GM18907 (cell line): ENCODE results near the gene PTPRM.
"Not testable (repeated sequence)": the region's sequence is repeated elsewhere in the genome, so short reads cannot be mapped to it uniquely, and the experiment has no call there.

Source experiments
- ATAC-seq: cut with Tn5 transposase; IDR thresholded peaks from one replicate; pipeline ENCODE4 v1.9.1; 2021; ENCODE audit warnings: mild to moderate bottlenecking, moderate library complexity; ENCODE audit not compliant: unreplicated experiment

Gene PTPRM

DNA sequence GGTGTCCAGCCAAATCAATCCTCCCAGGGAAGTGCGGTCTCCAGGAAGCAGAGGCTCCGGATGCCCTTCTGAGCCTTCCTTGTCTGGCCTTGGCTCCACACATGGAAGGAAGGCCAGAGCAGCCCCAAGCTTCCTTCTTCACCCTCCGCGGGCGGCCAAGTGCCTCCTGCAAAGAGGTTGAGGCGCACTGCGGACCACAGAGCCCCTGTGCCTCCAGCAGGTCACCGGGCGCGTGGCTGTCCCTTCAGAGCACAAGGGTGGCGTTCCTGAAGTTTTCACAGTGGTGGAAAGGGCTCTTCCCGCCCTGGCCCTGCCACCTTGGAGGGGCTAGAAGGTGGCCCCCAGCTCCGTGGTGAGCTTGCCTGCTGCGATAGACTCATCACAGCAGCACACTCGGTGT lies 866.2 kb downstream of the PTPRM start:
- ATAC-seq, result no peak

DNA sequence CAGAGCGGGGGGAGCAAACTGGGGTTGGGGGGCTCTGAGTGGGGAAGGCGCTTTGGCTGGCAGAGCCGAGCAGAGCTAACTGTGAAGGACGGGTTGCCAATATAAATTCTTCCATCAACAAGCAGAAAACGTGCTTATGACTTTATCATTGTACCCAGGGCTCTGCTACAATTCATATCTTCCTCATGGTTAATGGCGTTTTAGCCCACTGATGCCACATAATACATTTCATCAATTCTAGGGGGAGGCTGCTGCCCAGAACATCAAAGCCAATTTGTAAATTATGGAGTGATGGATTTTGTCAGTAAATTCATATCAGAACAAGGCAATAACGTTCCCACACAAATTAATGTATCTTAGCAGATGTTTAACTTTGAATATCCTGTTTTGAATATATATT lies 866.7 kb downstream of the PTPRM start:
- no peak for ATAC-seq

DNA sequence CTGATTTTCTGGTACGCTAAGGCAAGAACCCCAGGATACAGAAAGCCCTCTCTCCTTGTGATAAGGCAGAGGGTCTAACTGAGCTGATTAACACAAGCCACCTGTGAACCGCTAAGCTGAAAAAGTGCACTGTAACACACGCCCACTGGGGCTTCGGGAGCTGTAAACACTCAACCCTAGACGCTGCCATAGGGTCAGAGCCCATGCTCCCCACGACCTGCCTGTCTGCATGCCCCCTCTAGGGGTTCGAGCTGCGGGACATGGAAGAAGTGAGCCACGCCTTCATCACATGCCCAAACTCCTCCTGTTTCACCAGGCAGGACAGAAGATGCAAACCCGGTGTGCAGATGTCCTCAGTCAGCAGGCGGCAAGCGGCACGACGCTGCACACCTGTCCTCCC lies 868.3 kb downstream of the PTPRM start:
- no peak for ATAC-seq

DNA sequence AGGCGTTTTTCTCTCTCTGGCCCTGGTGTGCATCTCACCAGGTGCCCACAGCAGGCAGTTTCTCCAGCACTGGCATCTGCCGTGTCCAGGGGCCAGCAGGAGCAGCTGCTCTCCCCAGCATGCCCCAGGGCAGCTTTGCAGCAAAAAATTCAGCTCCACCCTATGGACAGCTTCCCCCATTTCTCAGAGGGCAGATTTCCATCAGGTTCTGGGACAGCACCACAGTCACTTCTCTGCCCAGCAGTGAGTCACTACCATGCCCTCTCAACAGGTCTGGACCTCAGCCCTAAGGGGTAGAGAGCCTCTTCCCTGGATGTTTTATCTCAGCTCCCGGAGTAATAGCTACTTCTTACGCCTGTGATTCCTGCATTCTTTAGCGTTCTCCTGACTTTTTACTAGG lies 871.9 kb downstream of the PTPRM start:
- ATAC-seq, result no peak

DNA sequence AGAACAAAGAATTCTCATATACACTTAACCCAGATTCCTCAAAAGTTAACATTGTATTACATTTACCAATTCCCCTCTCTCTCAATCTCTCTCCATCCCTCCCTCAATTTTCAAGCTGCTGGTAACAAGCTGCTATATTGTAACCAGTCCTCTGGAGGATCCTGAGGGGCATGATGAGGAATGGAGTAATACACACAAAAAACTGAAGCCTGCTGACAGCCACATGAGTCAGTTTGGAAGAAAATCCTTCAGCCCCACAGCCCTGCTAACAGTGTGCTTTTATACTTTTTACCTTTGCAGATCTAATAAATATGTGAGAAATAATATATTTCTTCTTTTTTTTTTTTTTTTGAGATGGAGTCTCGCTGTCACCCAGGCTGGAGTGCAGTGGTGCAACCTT lies 876.4 kb downstream of the PTPRM start:
- ATAC-seq, result no peak

DNA sequence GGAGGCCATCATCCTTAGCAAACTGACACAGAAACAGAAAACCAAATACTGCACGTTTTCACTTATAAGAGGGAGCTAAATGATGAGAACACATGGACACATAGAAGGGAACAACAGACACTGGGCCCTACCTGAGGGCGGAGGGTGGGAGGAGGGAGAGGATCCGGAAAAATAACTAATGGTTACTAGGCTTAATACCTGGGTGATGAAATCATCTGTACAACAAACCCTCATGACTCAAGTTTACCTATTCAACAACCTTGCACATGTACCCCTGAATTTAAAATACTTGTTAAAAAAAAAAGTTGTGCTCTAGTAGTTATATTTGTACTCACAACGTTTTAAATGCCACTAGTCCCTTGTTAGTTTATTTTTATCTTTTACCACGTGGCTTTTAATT lies 879.8 kb downstream of the PTPRM start:
- ATAC-seq, result not testable (repeated sequence)

DNA sequence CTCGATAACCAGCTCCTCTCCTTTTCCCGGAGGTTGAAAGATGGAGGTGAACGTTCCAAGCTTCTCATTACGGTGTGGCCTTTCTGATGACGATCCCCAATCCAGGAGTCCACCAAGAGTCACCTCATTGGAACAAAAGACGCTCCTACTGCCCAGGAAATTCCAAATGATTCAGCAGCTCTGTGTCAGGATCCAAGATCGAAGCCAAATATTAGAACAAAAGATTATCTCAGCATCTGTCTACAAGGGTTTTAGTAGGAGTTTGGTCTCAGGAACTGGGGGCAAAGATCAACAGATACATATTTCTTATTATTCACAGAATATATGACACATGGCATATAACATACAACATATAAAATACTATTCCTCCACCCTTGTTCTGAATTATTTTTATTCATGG lies 881.0 kb downstream of the PTPRM start:
- ATAC-seq, result no peak

DNA sequence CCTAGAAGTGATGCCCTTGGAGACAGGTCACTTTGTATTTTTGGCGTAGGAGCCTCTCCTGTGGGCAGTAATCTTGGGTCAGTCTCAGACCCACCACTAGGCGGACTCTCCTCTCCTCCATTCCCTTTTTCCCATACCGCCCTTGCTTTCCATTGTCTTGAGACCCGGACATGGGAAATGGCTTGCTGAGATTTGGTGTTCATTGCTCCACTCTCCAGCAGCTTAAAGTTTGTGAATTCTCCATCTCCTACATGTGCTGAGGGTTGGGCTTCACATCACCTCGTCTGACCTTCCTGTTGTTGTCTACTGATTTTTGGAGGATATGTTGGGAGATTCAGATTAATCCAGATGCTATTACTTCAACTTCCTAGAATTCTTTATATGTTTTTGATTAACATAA lies 882.9 kb downstream of the PTPRM start:
- ATAC-seq, result no peak

DNA sequence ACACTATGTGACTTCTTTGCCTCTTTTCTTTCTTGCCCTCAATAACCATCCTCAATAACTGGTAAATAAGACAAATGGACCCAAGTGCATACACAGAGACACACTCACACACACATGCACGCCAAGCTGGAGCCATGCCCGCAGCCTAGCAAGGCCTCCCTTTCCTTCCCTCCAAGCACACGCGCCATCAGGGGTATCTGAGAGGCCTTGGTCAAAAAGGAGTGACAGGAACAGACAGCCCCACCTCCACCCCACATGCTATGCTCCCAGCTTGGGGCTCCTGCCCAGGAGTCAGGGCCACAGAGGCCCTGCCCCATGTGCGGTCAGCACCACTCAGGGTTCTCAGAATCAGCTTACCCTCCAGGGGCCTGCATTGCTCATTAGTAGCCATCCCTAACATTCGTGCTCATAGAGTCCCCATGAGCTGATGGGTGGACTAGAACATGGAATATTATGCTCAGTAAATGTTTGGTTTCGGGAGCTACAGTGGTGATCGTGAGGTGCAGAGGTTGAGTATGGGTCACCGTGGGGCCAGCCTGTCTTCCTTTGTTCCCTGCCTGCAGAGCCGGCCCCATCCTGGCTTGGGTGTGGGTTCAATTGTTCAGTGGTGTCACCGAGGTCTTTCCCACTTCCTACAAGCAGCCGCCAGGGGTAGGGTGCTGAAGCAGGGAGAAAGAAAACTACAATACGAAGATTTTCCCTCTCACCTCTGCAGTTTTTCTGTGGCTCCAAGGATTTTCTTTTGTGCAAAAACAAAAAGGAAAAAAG lies 884.0 kb downstream of the PTPRM start:
- no peak for ATAC-seq

DNA sequence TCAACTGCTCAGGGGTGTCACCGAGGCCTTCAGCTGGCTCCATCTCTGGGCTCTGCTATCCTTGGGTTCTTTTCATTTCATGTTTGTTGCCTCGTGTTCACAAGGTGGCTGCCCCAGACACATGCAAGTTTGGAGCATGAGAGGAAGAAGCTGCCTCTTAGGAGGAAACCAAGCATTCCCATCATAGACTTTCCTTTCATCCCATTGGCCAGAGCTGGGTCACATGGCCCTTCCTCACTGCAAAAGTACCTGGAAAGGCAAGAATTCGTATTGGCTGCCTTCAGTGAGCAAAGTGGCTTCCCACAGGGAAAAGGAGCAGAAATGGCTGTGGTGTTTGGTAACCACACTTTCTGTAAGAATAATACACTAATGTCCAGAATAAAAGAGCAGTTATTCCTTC lies 886.4 kb downstream of the PTPRM start:
- ATAC-seq, result no peak

DNA sequence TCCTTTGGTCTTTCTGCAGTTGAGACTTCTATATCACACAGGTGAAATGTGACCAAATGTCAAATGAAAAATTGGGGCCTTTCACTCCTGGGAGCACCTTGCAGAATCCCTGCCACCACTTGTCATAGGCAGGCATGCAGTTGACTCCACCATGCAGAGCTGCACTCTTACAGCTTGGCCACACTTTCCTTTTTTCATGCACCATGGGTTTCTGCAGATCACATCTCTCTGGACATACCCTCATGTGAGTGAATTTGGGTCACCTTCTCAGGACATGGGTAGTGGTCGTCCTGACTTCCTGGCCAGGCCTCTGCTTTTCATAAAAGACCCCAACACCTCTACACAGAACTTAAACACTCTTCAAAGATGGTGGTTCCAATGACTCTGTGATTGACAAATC lies 887.0 kb downstream of the PTPRM start:
- no peak for ATAC-seq

DNA sequence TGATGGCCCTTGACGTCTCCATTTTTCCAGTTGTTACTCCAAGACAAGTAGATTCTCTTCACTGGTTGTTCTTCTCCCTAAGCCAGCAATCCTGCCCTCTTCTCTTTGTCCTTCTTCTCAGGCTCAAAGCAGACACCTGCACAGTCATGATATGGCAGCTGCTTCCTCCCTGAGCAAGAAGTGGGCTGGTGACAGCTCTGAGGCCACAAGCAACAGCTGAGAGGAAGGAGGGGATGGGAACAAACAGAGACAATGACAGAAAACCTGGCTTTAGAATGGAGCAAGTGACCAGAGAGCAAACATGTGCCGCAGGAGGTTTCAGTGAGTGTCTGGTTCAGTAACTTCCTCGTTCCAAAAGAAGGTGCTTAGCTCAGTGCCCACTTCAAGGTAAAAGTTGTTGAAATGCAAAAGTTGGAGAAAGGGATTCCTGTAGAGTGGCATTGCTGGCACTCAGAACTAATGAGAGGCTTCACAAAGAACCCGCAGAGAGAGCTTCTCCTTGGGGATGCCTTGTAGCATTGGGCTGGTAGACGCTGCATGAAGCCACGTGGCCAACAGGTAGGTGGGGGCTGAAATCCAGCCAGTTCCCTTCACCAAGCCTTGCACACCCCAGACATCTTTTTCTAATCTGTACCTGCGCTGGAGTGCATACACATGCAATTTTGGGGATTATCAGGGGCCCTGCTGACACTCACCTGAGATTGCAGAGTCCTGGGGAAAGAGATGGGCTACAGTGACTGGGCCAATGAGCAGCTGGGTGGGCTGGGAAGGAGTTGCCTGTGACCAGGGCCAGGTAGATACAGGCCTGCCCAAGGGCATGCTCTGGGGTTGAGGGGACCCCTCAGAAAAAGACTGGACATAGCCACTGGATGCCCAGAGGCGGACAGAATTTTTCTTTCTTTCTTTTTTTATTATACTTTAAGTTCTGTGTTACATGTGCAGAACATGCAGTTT lies 888.8 kb downstream of the PTPRM start:
- no peak for ATAC-seq
